ENCODE measurements around the gene BCL11A. TPM values are rescaled to one million over a fixed set of nuclear protein-coding genes. Genes with fewer than 3 reads are reported as not detected.

The BCL11A gene
- total RNA-seq, 4 donors from 2014 or later, result 1.5 to 8.8 (median 3.2) TPM

GRCh38 chr2:60569680-60570111, 16.2 kb upstream of the BCL11A start:
- no peak for DNase-seq
- no peaks in the 10 kb centered on the region for H3K9me3 ChIP-seq
- H3K27ac ChIP-seq, result no peak overlapping the region
- no peaks in the 10 kb centered on the region for H3K4me1 ChIP-seq
- intact Hi-C loops (cut with DNase I; ENCODE audit: low total_unique reads), result no loop called here
- H3K36me3 ChIP-seq, result no peaks in the 10 kb centered on the region
- H3K4me3 ChIP-seq, result no peak overlapping the region
- peaks cover 9 to 51% of the 10 kb centered on the region in 2 donors for H3K27me3 ChIP-seq
- TF ChIP-seq, protein P1, sequence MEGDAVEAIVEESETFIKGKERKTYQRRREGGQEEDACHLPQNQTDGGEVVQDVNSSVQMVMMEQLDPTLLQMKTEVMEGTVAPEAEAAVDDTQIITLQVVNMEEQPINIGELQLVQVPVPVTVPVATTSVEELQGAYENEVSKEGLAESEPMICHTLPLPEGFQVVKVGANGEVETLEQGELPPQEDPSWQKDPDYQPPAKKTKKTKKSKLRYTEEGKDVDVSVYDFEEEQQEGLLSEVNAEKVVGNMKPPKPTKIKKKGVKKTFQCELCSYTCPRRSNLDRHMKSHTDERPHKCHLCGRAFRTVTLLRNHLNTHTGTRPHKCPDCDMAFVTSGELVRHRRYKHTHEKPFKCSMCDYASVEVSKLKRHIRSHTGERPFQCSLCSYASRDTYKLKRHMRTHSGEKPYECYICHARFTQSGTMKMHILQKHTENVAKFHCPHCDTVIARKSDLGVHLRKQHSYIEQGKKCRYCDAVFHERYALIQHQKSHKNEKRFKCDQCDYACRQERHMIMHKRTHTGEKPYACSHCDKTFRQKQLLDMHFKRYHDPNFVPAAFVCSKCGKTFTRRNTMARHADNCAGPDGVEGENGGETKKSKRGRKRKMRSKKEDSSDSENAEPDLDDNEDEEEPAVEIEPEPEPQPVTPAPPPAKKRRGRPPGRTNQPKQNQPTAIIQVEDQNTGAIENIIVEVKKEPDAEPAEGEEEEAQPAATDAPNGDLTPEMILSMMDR (IDR thresholded peaks at IDR 0.05), result no peak
- no peak for TF ChIP-seq POLR2A (IDR thresholded peaks at IDR 0.05)

- Histone ChIP-seq H3K27ac (no peak overlapping the region), H3K9me3 (no peaks in the 10 kb centered on the region), H3K27me3 (peaks cover 9 to 58% of the 10 kb centered on the region in 2 donors), H3K36me3 (no peaks in the 10 kb centered on the region), H3K4me1 (no peaks in the 10 kb centered on the region), H3K4me3 (no peak overlapping the region)
- intact Hi-C loops (cut with DNase I; ENCODE audit: low total_unique reads), result no loop called here
- no peak for DNase-seq
- no peak for TF ChIP-seq POLR2A (IDR thresholded peaks at IDR 0.05)
- TF ChIP-seq, protein P1 (IDR thresholded peaks at IDR 0.05), result no peak
These were observed 14.7 kb upstream of the BCL11A start for GRCh38 chr2:60567919-60568768.

DNA sequence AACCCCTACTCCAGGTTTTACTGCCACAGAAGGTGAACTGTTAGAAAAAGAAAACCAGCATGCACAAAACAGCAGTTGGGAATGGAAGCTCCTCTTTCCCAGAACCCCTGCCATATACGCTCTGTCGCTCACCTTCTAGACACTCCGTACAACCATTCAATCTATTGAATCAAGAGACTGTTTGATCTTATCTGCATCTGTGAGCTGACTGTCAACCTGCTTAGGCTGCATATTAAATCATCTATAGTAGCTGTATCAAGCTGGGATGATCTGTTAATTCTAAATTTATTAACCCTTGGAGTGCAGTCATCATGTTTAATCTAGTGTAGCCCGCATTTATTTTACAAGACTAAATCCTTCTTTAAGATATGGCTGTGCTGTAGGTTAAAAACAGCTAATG, 13.6 kb upstream of the BCL11A start:
- no peak for DNase-seq
- intact Hi-C loops (cut with DNase I; ENCODE audit: low total_unique reads), result no loop called here
- Histone ChIP-seq H3K27ac (no peak overlapping the region), H3K4me1 (no peaks in the 10 kb centered on the region), H3K27me3 (peaks cover 9 to 57% of the 10 kb centered on the region in 2 donors), H3K9me3 (no peaks in the 10 kb centered on the region), H3K4me3 (no peak overlapping the region), H3K36me3 (no peaks in the 10 kb centered on the region)
- TF ChIP-seq, protein P1 (IDR thresholded peaks at IDR 0.05), result no peak
- no peak for TF ChIP-seq POLR2A (IDR thresholded peaks at IDR 0.05)

- no peaks in the 10 kb centered on the region for H3K9me3 ChIP-seq
- no peaks in the 10 kb centered on the region for H3K4me1 ChIP-seq
- H3K36me3 ChIP-seq, result no peaks in the 10 kb centered on the region
- intact Hi-C loops (cut with DNase I; ENCODE audit: low total_unique reads), result no loop called here
- no peak overlapping the region for H3K4me3 ChIP-seq
- DNase-seq, result no peak
- TF ChIP-seq, protein P1 (IDR thresholded peaks at IDR 0.05), result peak in 1 of 4 experiments; percentile 31
- TF ChIP-seq POLR2A (IDR thresholded peaks at IDR 0.05), result no peak
- no peak overlapping the region for H3K27ac ChIP-seq
- H3K27me3 ChIP-seq, result peaks cover 5 to 47% of the 10 kb centered on the region in 2 donors
These were observed 12.0 kb upstream of the BCL11A start for GRCh38 chr2:60565472-60565871.
